ENCODE results near the gene STX8. TPM values are rescaled to one million over a fixed set of nuclear protein-coding genes. Genes with fewer than 3 reads are reported as not detected.
"Not testable (repeated sequence)": the region's sequence is repeated elsewhere in the genome, so short reads cannot be mapped to it uniquely, and the experiment has no call there.

The STX8 gene
- total RNA-seq, 1 donor from 2014 or later: 54.8 TPM

GRCh38 chr17:9568957-9569588, 6.5 kb downstream of the STX8 start:
- H3K79me2 ChIP-seq (ENCODE audit: insufficient read depth, low read length): peaks cover 15% of the 10 kb centered on the region
- no peaks in the 10 kb centered on the region for H3K27me3 Mint-ChIP-seq (ENCODE audit: low read depth, unreplicated experiment)
- no peak overlapping the region for H3K27ac ChIP-seq (ENCODE audit: low read depth, low read length)
- H3K9me3 ChIP-seq (ENCODE audit: insufficient read depth, low read depth, low read length): no peaks in the 10 kb centered on the region
- no peak for TF ChIP-seq EZH2 (IDR thresholded peaks at IDR 0.05; ENCODE audit: insufficient read depth, low read length)
- TF ChIP-seq, protein P1, sequence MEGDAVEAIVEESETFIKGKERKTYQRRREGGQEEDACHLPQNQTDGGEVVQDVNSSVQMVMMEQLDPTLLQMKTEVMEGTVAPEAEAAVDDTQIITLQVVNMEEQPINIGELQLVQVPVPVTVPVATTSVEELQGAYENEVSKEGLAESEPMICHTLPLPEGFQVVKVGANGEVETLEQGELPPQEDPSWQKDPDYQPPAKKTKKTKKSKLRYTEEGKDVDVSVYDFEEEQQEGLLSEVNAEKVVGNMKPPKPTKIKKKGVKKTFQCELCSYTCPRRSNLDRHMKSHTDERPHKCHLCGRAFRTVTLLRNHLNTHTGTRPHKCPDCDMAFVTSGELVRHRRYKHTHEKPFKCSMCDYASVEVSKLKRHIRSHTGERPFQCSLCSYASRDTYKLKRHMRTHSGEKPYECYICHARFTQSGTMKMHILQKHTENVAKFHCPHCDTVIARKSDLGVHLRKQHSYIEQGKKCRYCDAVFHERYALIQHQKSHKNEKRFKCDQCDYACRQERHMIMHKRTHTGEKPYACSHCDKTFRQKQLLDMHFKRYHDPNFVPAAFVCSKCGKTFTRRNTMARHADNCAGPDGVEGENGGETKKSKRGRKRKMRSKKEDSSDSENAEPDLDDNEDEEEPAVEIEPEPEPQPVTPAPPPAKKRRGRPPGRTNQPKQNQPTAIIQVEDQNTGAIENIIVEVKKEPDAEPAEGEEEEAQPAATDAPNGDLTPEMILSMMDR (IDR thresholded peaks at IDR 0.05; ENCODE audit: insufficient read depth, low read depth, low read length): no peak
- H3K36me3 Mint-ChIP-seq (ENCODE audit: low read depth, unreplicated experiment): peaks cover 14% of the 10 kb centered on the region
- no peaks in the 10 kb centered on the region for H3K9me3 Mint-ChIP-seq (ENCODE audit: unreplicated experiment)
- peaks cover 4% of the 10 kb centered on the region for H3K36me3 ChIP-seq (ENCODE audit: insufficient read depth, low read length)
- no peak overlapping the region for H3K27ac Mint-ChIP-seq (ENCODE audit: unreplicated experiment)
- DNase-seq (ENCODE audit: low read depth) (no peak), FAIRE-seq (no peak)
- no peak overlapping the region for H3K4me3 Mint-ChIP-seq (ENCODE audit: unreplicated experiment)
- no peak overlapping the region for H3K9ac ChIP-seq (ENCODE audit: low read length)
- H2AFZ ChIP-seq (ENCODE audit: low read depth, low read length): no peak overlapping the region
- no peak overlapping the region for H3K4me2 ChIP-seq (ENCODE audit: low read length)
- no peak overlapping the region for H3K4me3 ChIP-seq (ENCODE audit: insufficient read depth, low read depth, low read length)
- no peaks in the 10 kb centered on the region for H3K27me3 ChIP-seq (ENCODE audit: insufficient read depth, low read length)
- no peaks in the 10 kb centered on the region for H3K4me1 ChIP-seq (ENCODE audit: insufficient read depth, low read length)
- H3K4me1 Mint-ChIP-seq (ENCODE audit: low read depth, unreplicated experiment): peaks cover 3% of the 10 kb centered on the region
- H4K20me1 ChIP-seq (ENCODE audit: insufficient read depth, low read length): peaks cover 13% of the 10 kb centered on the region

- Histone ChIP-seq H3K36me3 (ENCODE audit: insufficient read depth, low read length) (peaks cover 4% of the 10 kb centered on the region), H3K4me2 (ENCODE audit: low read length) (no peak overlapping the region), H3K27me3 (ENCODE audit: insufficient read depth, low read length) (no peaks in the 10 kb centered on the region), H3K79me2 (ENCODE audit: insufficient read depth, low read length) (peaks cover 8% of the 10 kb centered on the region), H3K9ac (ENCODE audit: low read length) (no peak overlapping the region), H3K4me1 (ENCODE audit: insufficient read depth, low read length) (no peaks in the 10 kb centered on the region), H3K9me3 (ENCODE audit: insufficient read depth, low read depth, low read length) (no peaks in the 10 kb centered on the region), H3K27ac (ENCODE audit: low read depth, low read length) (no peak overlapping the region), H2AFZ (ENCODE audit: low read depth, low read length) (no peak overlapping the region), H4K20me1 (ENCODE audit: insufficient read depth, low read length) (peaks cover 17% of the 10 kb centered on the region), H3K4me3 (ENCODE audit: insufficient read depth, low read depth, low read length) (no peak overlapping the region)
- H3K9me3 Mint-ChIP-seq (ENCODE audit: unreplicated experiment): no peaks in the 10 kb centered on the region
- H3K4me1 Mint-ChIP-seq (ENCODE audit: low read depth, unreplicated experiment): peaks cover 3% of the 10 kb centered on the region
- peaks cover 14% of the 10 kb centered on the region for H3K36me3 Mint-ChIP-seq (ENCODE audit: low read depth, unreplicated experiment)
- DNase-seq (ENCODE audit: low read depth): no peak
- no peak overlapping the region for H3K4me3 Mint-ChIP-seq (ENCODE audit: unreplicated experiment)
- FAIRE-seq: no peak
- H3K27ac Mint-ChIP-seq (ENCODE audit: unreplicated experiment): no peak overlapping the region
- H3K27me3 Mint-ChIP-seq (ENCODE audit: low read depth, unreplicated experiment): no peaks in the 10 kb centered on the region
- TF ChIP-seq EZH2 (IDR thresholded peaks at IDR 0.05; ENCODE audit: insufficient read depth, low read length): no peak
- TF ChIP-seq, protein P1 (IDR thresholded peaks at IDR 0.05; ENCODE audit: insufficient read depth, low read depth, low read length): no peak
These were observed 7.6 kb downstream of the STX8 start for GRCh38 chr17:9568004-9568403.

- not testable (repeated sequence) for H3K4me2 ChIP-seq (ENCODE audit: low read length); H3K27ac ChIP-seq (ENCODE audit: low read depth, low read length); H3K4me1 ChIP-seq (ENCODE audit: insufficient read depth, low read length); FAIRE-seq; H3K27ac Mint-ChIP-seq (ENCODE audit: unreplicated experiment); H2AFZ ChIP-seq (ENCODE audit: low read depth, low read length); H3K9me3 ChIP-seq (ENCODE audit: insufficient read depth, low read depth, low read length); H3K4me3 ChIP-seq (ENCODE audit: insufficient read depth, low read depth, low read length); H3K9me3 Mint-ChIP-seq (ENCODE audit: unreplicated experiment); H3K4me3 Mint-ChIP-seq (ENCODE audit: unreplicated experiment); H3K4me1 Mint-ChIP-seq (ENCODE audit: low read depth, unreplicated experiment); H3K27me3 ChIP-seq (ENCODE audit: insufficient read depth, low read length); H3K9ac ChIP-seq (ENCODE audit: low read length); H3K36me3 ChIP-seq (ENCODE audit: insufficient read depth, low read length); H3K27me3 Mint-ChIP-seq (ENCODE audit: low read depth, unreplicated experiment); DNase-seq (ENCODE audit: low read depth); H3K79me2 ChIP-seq (ENCODE audit: insufficient read depth, low read length)
- H4K20me1 ChIP-seq (ENCODE audit: insufficient read depth, low read length): peaks cover 17% of the 10 kb centered on the region
- peaks cover 16% of the 10 kb centered on the region for H3K36me3 Mint-ChIP-seq (ENCODE audit: low read depth, unreplicated experiment)
These were observed 8.9 kb downstream of the STX8 start for GRCh38 chr17:9566739-9567138.

All from astrocyte (in vitro differentiated cells and primary cell).